Duodenal mucosa (tissue), 2 donors: Measurements from ENCODE around the gene PIK3AP1.

Experiments
- H3K27ac ChIP-seq: one replicate; pipeline ENCODE4 v1.7.0; 2013; ENCODE audit warnings: low read depth, low read length
- H3K27me3 ChIP-seq, 2 donors: one replicate each; pipeline ENCODE4 v1.7.0; 2013; ENCODE audit warnings: low read length in 2 of 2, control low read depth in 1 of 2; ENCODE audit not compliant: insufficient read depth in 2 of 2, control insufficient read depth in 1 of 2
- H3K36me3 ChIP-seq, 2 donors: one replicate each; pipeline ENCODE4 v1.7.0; 2013; ENCODE audit warnings: low read length in 2 of 2, control low read depth in 1 of 2; ENCODE audit not compliant: insufficient read depth in 2 of 2, control insufficient read depth in 1 of 2
- H3K4me1 ChIP-seq, 2 donors: one replicate each; pipeline ENCODE4 v1.7.0; 2013; ENCODE audit warnings: low read length in 2 of 2, control low read depth in 1 of 2; ENCODE audit not compliant: insufficient read depth in 2 of 2, control insufficient read depth in 1 of 2
- H3K4me3 ChIP-seq, 2 donors: one replicate each; pipeline ENCODE4 v1.7.0; 2013; ENCODE audit warnings: low read length in 2 of 2, low read depth in 1 of 2
- H3K9ac ChIP-seq, 2 donors: one replicate each; pipeline ENCODE4 v1.7.0; 2013; ENCODE audit warnings: low read length in 2 of 2, low read depth in 1 of 2
- H3K9me3 ChIP-seq, 2 donors: one replicate each; pipeline ENCODE4 v1.7.0; 2013; ENCODE audit warnings: low read length in 2 of 2, control low read depth in 1 of 2; ENCODE audit not compliant: control insufficient read depth in 1 of 2

The PIK3AP1 gene

GRCh38 chr10:96650958-96651357, 69.4 kb downstream of the PIK3AP1 start:
- Histone ChIP-seq H3K4me3 (no peak overlapping the region), H3K4me1 (peaks cover 0 to 6% of the 10 kb centered on the region in 2 donors), H3K36me3 (peaks cover 0 to 9% of the 10 kb centered on the region in 2 donors), H3K27ac (no peak overlapping the region), H3K9me3 (no peaks in the 10 kb centered on the region), H3K27me3 (no peaks in the 10 kb centered on the region), H3K9ac (no peak overlapping the region)

GRCh38 chr10:96648297-96648696, 72.0 kb downstream of the PIK3AP1 start:
- Histone ChIP-seq H3K36me3 (peaks cover 0 to 9% of the 10 kb centered on the region in 2 donors), H3K4me1 (peaks cover 0 to 6% of the 10 kb centered on the region in 2 donors), H3K4me3 (no peak overlapping the region), H3K9ac (no peak overlapping the region), H3K27ac (no peak overlapping the region), H3K9me3 (no peaks in the 10 kb centered on the region), H3K27me3 (no peaks in the 10 kb centered on the region)

GRCh38 chr10:96647466-96647865, 72.8 kb downstream of the PIK3AP1 start:
- no peak overlapping the region for H3K9ac ChIP-seq
- H3K27ac ChIP-seq = no peak overlapping the region
- H3K36me3 ChIP-seq = peaks cover 0 to 9% of the 10 kb centered on the region in 2 donors
- no peaks in the 10 kb centered on the region for H3K27me3 ChIP-seq
- H3K4me3 ChIP-seq = no peak overlapping the region
- H3K4me1 ChIP-seq = peaks cover 0 to 6% of the 10 kb centered on the region in 2 donors
- H3K9me3 ChIP-seq = no peaks in the 10 kb centered on the region

- Histone ChIP-seq H3K4me1 (peaks cover 0 to 4% of the 10 kb centered on the region in 2 donors), H3K4me3 (no peak overlapping the region), H3K9ac (no peak overlapping the region)
Measured at GRCh38 chr10:96646751-96647166, 73.6 kb downstream of the PIK3AP1 start.

GRCh38 chr10:96646301-96646700, 74.0 kb downstream of the PIK3AP1 start:
- Histone ChIP-seq H3K4me3 (no peak overlapping the region), H3K27ac (no peak overlapping the region), H3K36me3 (peaks cover 0 to 9% of the 10 kb centered on the region in 2 donors), H3K27me3 (no peaks in the 10 kb centered on the region), H3K9me3 (no peaks in the 10 kb centered on the region), H3K9ac (no peak overlapping the region), H3K4me1 (peaks cover 0 to 1% of the 10 kb centered on the region in 2 donors)

More at GRCh38 chr10:96646751-96647166, 73.6 kb downstream of the PIK3AP1 start:
- Histone ChIP-seq H3K36me3 (peaks cover 0 to 9% of the 10 kb centered on the region in 2 donors), H3K27me3 (no peaks in the 10 kb centered on the region), H3K9me3 (no peaks in the 10 kb centered on the region), H3K27ac (no peak overlapping the region)

GRCh38 chr10:96645191-96645721, 75.1 kb downstream of the PIK3AP1 start:
- H3K27ac ChIP-seq = no peak overlapping the region

GRCh38 chr10:96643920-96644319, 76.4 kb downstream of the PIK3AP1 start:
- Histone ChIP-seq H3K27ac (no peak overlapping the region), H3K9me3 (no peaks in the 10 kb centered on the region), H3K9ac (no peak overlapping the region), H3K36me3 (peaks cover 0 to 4% of the 10 kb centered on the region in 2 donors), H3K4me1 (peaks cover 0 to 14% of the 10 kb centered on the region in 2 donors), H3K4me3 (no peak overlapping the region), H3K27me3 (no peaks in the 10 kb centered on the region)

More at GRCh38 chr10:96645191-96645721, 75.1 kb downstream of the PIK3AP1 start:
- Histone ChIP-seq H3K4me1 (peaks cover 0 to 11% of the 10 kb centered on the region in 2 donors), H3K9ac (no peak overlapping the region), H3K4me3 (no peak overlapping the region), H3K36me3 (peaks cover 0 to 6% of the 10 kb centered on the region in 2 donors), H3K9me3 (no peaks in the 10 kb centered on the region), H3K27me3 (no peaks in the 10 kb centered on the region)

GRCh38 chr10:96642973-96643372, 77.3 kb downstream of the PIK3AP1 start:
- H3K4me1 ChIP-seq = peaks cover 0 to 14% of the 10 kb centered on the region in 2 donors
- no peak overlapping the region for H3K4me3 ChIP-seq
- no peaks in the 10 kb centered on the region for H3K9me3 ChIP-seq
- no peaks in the 10 kb centered on the region for H3K36me3 ChIP-seq
- no peak overlapping the region for H3K27ac ChIP-seq
- no peaks in the 10 kb centered on the region for H3K27me3 ChIP-seq
- H3K9ac ChIP-seq = no peak overlapping the region

- H3K4me3 ChIP-seq = no peak overlapping the region
- H3K27ac ChIP-seq = no peak overlapping the region
- peaks cover 2 to 17% of the 10 kb centered on the region in 2 donors for H3K4me1 ChIP-seq
- H3K27me3 ChIP-seq = no peaks in the 10 kb centered on the region
- H3K9ac ChIP-seq = no peak overlapping the region
- H3K9me3 ChIP-seq = no peaks in the 10 kb centered on the region
- no peaks in the 10 kb centered on the region for H3K36me3 ChIP-seq
Measured at GRCh38 chr10:96642530-96642929, 77.8 kb downstream of the PIK3AP1 start.

- H3K36me3 ChIP-seq = no peaks in the 10 kb centered on the region
- H3K9me3 ChIP-seq = no peaks in the 10 kb centered on the region
- peaks cover 6 to 24% of the 10 kb centered on the region in 2 donors for H3K4me1 ChIP-seq
- H3K4me3 ChIP-seq = no peak overlapping the region
- H3K9ac ChIP-seq = no peak overlapping the region
- no peak overlapping the region for H3K27ac ChIP-seq
- no peaks in the 10 kb centered on the region for H3K27me3 ChIP-seq
Measured at GRCh38 chr10:96641396-96642295, 78.7 kb downstream of the PIK3AP1 start.
